H1 (cell line): ENCODE measurements around the gene PAGE2. TPM values are rescaled to one million over a fixed set of nuclear protein-coding genes. Genes with fewer than 3 reads are reported as not detected.

Experiments used
- CTCF ChIA-PET: fragments of 300-600 bp; sonication (Branson Sonifier 250); formaldehyde crosslinking; loops from one replicate; lab custom pipeline; 2021; ENCODE audit not compliant: partially characterized antibody; lab: Charles Lee
- POLR2A ChIA-PET: fragments of 300-600 bp; sonication (Branson Sonifier 250); formaldehyde crosslinking; loops from one replicate; lab custom pipeline; 2021; ENCODE audit warnings: inconsistent platforms; ENCODE audit not compliant: partially characterized antibody; lab: Charles Lee
- DNase-seq, 2 experiments: peaks; one replicate each; pipeline versions ENCODE4 v3.0.0 to v3.0.0-alpha.2; 2010 to 2022; ENCODE audit warnings: low spot score in 2 of 2, low read depth in 1 of 2, mixed read lengths in 1 of 2
- FAIRE-seq: peaks from 2 replicates; lab custom pipeline; 2011; peaks lifted over from hg19 to GRCh38; lab: Jason Lieb, UNC
- H2AFZ ChIP-seq: 2 replicates; pipeline ENCODE4 v1.8.1; 2012; ENCODE audit warnings: low read length, inconsistent platforms
- H2AK5ac ChIP-seq: 2 replicates; pipeline ENCODE4 v1.6.1; 2013; ENCODE audit warnings: low read depth, low read length
- H2BK120ac ChIP-seq: replicated peaks from 2 replicates; pipeline ENCODE3; 2013; ENCODE audit warnings: low read depth, low read length, inconsistent platforms
- H2BK12ac ChIP-seq: 2 replicates; pipeline ENCODE4 v1.6.1; 2013; ENCODE audit warnings: low read depth, low read length
- H2BK15ac ChIP-seq: 2 replicates; pipeline ENCODE4 v1.6.1; 2013; ENCODE audit warnings: low read length
- H2BK20ac ChIP-seq: 2 replicates; pipeline ENCODE4 v1.6.1; 2013; ENCODE audit warnings: low read length
- H2BK5ac ChIP-seq: 2 replicates; pipeline ENCODE4 v1.6.1; 2013; ENCODE audit warnings: low read depth, low read length
- H3K14ac ChIP-seq: 2 replicates; pipeline ENCODE4 v1.6.1; 2013; ENCODE audit warnings: inconsistent platforms; ENCODE audit not compliant: insufficient read length
- H3K18ac ChIP-seq: 2 replicates; pipeline ENCODE4 v1.6.1; 2013; ENCODE audit warnings: low read length; ENCODE audit errors: extremely low read depth
- H3K23ac ChIP-seq: 2 replicates; pipeline ENCODE4 v1.6.1; 2013; ENCODE audit warnings: inconsistent platforms; ENCODE audit not compliant: insufficient read length
- H3K23me2 ChIP-seq: 2 replicates; pipeline ENCODE4 v1.6.1; 2013; ENCODE audit warnings: low read depth, low read length
- H3K27ac ChIP-seq: 2 replicates; pipeline ENCODE4 v1.6.1; 2011; ENCODE audit warnings: low read depth, low read length, inconsistent platforms
- H3K27me3 ChIP-seq, 4 experiments: replicated peaks in 1 of 4; 1 replicate in 1 of 4; 2 replicates in 3 of 4; pipeline versions ENCODE4 v1.6.1 to v1.8.1; 2011 to 2013; ENCODE audit warnings: low read length in 3 of 4, mild to moderate bottlenecking in 3 of 4, inconsistent platforms in 2 of 4, mixed read lengths in 2 of 4, moderate library complexity in 1 of 4; ENCODE audit not compliant: control insufficient read depth in 3 of 4, insufficient read depth in 3 of 4; ENCODE audit errors: extremely low read depth in 1 of 4
- H3K36me3 ChIP-seq, 4 experiments: 2 replicates each; pipeline versions ENCODE4 v1.6.1 to v1.8.1; 2011 to 2013; ENCODE audit warnings: mild to moderate bottlenecking in 4 of 4, low read length in 3 of 4, moderate library complexity in 2 of 4, control low read depth in 1 of 4, inconsistent platforms in 1 of 4; ENCODE audit not compliant: insufficient read depth in 4 of 4, control insufficient read depth in 2 of 4
- H3K4ac ChIP-seq: replicated peaks from 2 replicates; pipeline ENCODE3; 2013; ENCODE audit warnings: low read length, low read depth, mixed read lengths, inconsistent platforms; ENCODE audit not compliant: insufficient read length
- H3K4me1 ChIP-seq, 4 experiments: replicated peaks in 1 of 4; 1 replicate in 1 of 4; 2 replicates in 3 of 4; pipeline versions ENCODE4 v1.6.1 to v1.8.1; 2011 to 2013; ENCODE audit warnings: low read length in 3 of 4, inconsistent platforms in 2 of 4, mixed read lengths in 1 of 4; ENCODE audit not compliant: insufficient read depth in 4 of 4, control insufficient read depth in 3 of 4
- H3K4me2 ChIP-seq, 2 experiments: 2 replicates each; pipeline versions ENCODE4 v1.6.1 to v1.8.1; 2011 to 2013; ENCODE audit warnings: low read depth in 2 of 2, low read length in 2 of 2, control low read depth in 1 of 2, inconsistent platforms in 1 of 2, mild to moderate bottlenecking in 1 of 2; ENCODE audit not compliant: insufficient read depth in 1 of 2
- H3K4me3 ChIP-seq, 4 experiments: fragments of 200-600, 300-600 bp in 1 of 4; sonication (generic), shearing (Covaris generic), sonication (Bioruptor Twin) in 1 of 4; 2 replicates each; pipeline versions ENCODE4 v1.5.1 to v1.8.1; 2011 to 2016; ENCODE audit warnings: low read length in 4 of 4, low read depth in 3 of 4, control low read depth in 2 of 4, inconsistent platforms in 2 of 4, mild to moderate bottlenecking in 2 of 4, mixed read lengths in 1 of 4, moderate library complexity in 1 of 4; ENCODE audit not compliant: insufficient read depth in 2 of 4; ENCODE audit errors: extremely low read depth in 1 of 4
- H3K56ac ChIP-seq: replicated peaks from 2 replicates; pipeline ENCODE3; 2013; ENCODE audit warnings: low read depth, mild to moderate bottlenecking, mixed read lengths, low read length, inconsistent platforms; ENCODE audit not compliant: insufficient read length
- H3K79me1 ChIP-seq: 2 replicates; pipeline ENCODE4 v1.6.1; 2013; ENCODE audit warnings: low read depth, low read length, control low read depth
- H3K79me2 ChIP-seq, 2 experiments: 2 replicates each; pipeline versions ENCODE4 v1.6.1 to v1.8.1; 2012 to 2013; ENCODE audit warnings: low read length in 2 of 2, mild to moderate bottlenecking in 2 of 2, inconsistent platforms in 1 of 2; ENCODE audit not compliant: insufficient read depth in 2 of 2, control insufficient read depth in 1 of 2
- H3K9ac ChIP-seq, 4 experiments: replicated peaks in 1 of 4; 1 replicate in 1 of 4; 2 replicates in 3 of 4; pipeline versions ENCODE4 v1.6.1 to v1.8.1; 2011 to 2013; ENCODE audit warnings: low read depth in 3 of 4, low read length in 3 of 4, control low read depth in 2 of 4, mild to moderate bottlenecking in 2 of 4, moderate library complexity in 2 of 4, inconsistent platforms in 1 of 4; ENCODE audit errors: extremely low read depth in 1 of 4
- H3K9me3 ChIP-seq, 2 experiments: 2 replicates each; pipeline versions ENCODE4 v1.6.1 to v1.8.1; 2012 to 2013; ENCODE audit warnings: mild to moderate bottlenecking in 2 of 2, moderate library complexity in 2 of 2, control low read depth in 1 of 2, inconsistent platforms in 1 of 2, low read depth in 1 of 2, low read length in 1 of 2, mixed read lengths in 1 of 2; ENCODE audit not compliant: insufficient read depth in 2 of 2
- H4K20me1 ChIP-seq, 2 experiments: replicated peaks in 1 of 2; 2 replicates each; pipeline versions ENCODE3 to v1.8.1; 2011 to 2013; ENCODE audit warnings: inconsistent platforms in 2 of 2, low read length in 2 of 2, mild to moderate bottlenecking in 1 of 2; ENCODE audit not compliant: insufficient read depth in 2 of 2, control insufficient read depth in 1 of 2
- H4K5ac ChIP-seq: 2 replicates; pipeline ENCODE4 v1.6.1; 2013; ENCODE audit warnings: low read length, low read depth, mixed read lengths, inconsistent platforms; ENCODE audit not compliant: insufficient read length
- H4K8ac ChIP-seq: 2 replicates; pipeline ENCODE4 v1.8.0; 2013; ENCODE audit warnings: mild to moderate bottlenecking, moderate library complexity, low read length, inconsistent platforms; ENCODE audit not compliant: insufficient read depth; ENCODE audit errors: extremely low read depth
- H4K91ac ChIP-seq: replicated peaks from 2 replicates; pipeline ENCODE3; 2013; ENCODE audit warnings: low read length, mixed read lengths, inconsistent platforms; ENCODE audit not compliant: insufficient read length
- BCL11A ChIP-seq, 2 experiments: IDR thresholded peaks; one replicate each; pipeline ENCODE4 v1.6.1; 2011; ENCODE audit warnings: low read depth in 2 of 2, low read length in 2 of 2, mild to moderate bottlenecking in 2 of 2
- GTF2F1 ChIP-seq: IDR thresholded peaks from 2 replicates; pipeline ENCODE4 v1.6.1; 2012; ENCODE audit warnings: low read depth, low read length, improper control_type of control experiment, borderline replicate concordance
- YY1 ChIP-seq: IDR thresholded peaks from 2 replicates; pipeline ENCODE4 v1.6.1; 2011; ENCODE audit warnings: low read depth, mild to moderate bottlenecking, low read length
- WGBS, 2 experiments: shearing (Covaris generic) in 1 of 2; methylation state at CpG; one replicate each; pipeline versions ENCODE4 v1.1.6 to v1.1.7; 2013 to 2015; ENCODE audit warnings: low lambda C conversion rate in 2 of 2, mixed read lengths in 2 of 2, inconsistent platforms in 1 of 2, low coverage in 1 of 2, missing lambda C conversion rate in 1 of 2; ENCODE audit not compliant: insufficient replicate concordance in 2 of 2, insufficient coverage in 1 of 2, insufficient read length in 1 of 2; ENCODE audit errors: extremely low coverage in 1 of 2, missing lambda C conversion rate in 1 of 2; 5-methylcytosine and 5-hydroxymethylcytosine counted together
- polyA plus RNA-seq, 7 experiments: library from polyadenylated mRNA; depleted of rRNA in 3 of 7; stranded (reverse) in 5 of 7; unstranded in 2 of 7; fragments of >200 nt in 5 of 7; fragments of 200-250 nt in 2 of 7; gene quantifications; 1 replicate in 5 of 7; 2 replicates in 1 of 7; 4 replicates in 1 of 7; pipeline versions ENCODE4 v1.2.1 to v1.2.3, GENCODE V29; 2011 to 2013; ENCODE audit warnings: missing spikeins in 2 of 7, mixed read lengths in 2 of 7
- total RNA-seq: library from RNA; stranded (reverse); fragmentation: NEBNext Ultra II Directional; extraction: Animal tissue kit (Norgen Biotek cat#: 25700); gene quantifications from 2 replicates; pipeline ENCODE4 v1.2.1, GENCODE V29; 2021

Gene PAGE2
- total and polyA plus RNA-seq, 2 of the 8 experiments (the other 6 are each of a cell fraction or from before 2014, with no cell fraction given): not detected

GRCh38 chrX:55119712-55120111 is 30.9 kb downstream of the PAGE2 start:
- no peaks in the 10 kb centered on the region for H3K27me3 ChIP-seq
- no peaks in the 10 kb centered on the region; a peak in 1 of 4 replicates for H3K9me3 ChIP-seq
- no peak for TF ChIP-seq GTF2F1
- no peak for TF ChIP-seq YY1
- no peak for TF ChIP-seq BCL11A (IDR thresholded peaks at IDR 0.05; ENCODE audit: low read depth in 2 of 2, low read length in 2 of 2)
- H3K4me2 ChIP-seq: no peak overlapping the region
- H3K4me1 ChIP-seq: no peaks in the 10 kb centered on the region
- H2AK5ac ChIP-seq: no peak overlapping the region
- H3K79me1 ChIP-seq: no peaks in the 10 kb centered on the region
- H3K14ac ChIP-seq: no peak overlapping the region
- H2BK120ac ChIP-seq: no peak overlapping the region
- WGBS, 2 experiments: 60% methylated on average over 1 of the region's 1 CpG; no CpG with 5 or more reads in 1 of the 2 experiments
- no peak overlapping the region for H4K91ac ChIP-seq
- H2BK20ac ChIP-seq: no peak overlapping the region
- H3K4ac ChIP-seq: no peak overlapping the region
- H2BK5ac ChIP-seq: no peak overlapping the region
- no peaks in the 10 kb centered on the region for H4K20me1 ChIP-seq
- no peak overlapping the region for H3K23ac ChIP-seq
- H3K56ac ChIP-seq: no peak overlapping the region
- ChIA-PET CTCF (no interaction called here), POLR2A (no interaction called here)
- H3K23me2 ChIP-seq: no peaks in the 10 kb centered on the region
- H3K18ac ChIP-seq: no peak overlapping the region
- H2BK15ac ChIP-seq: no peak overlapping the region
- no peak overlapping the region for H4K8ac ChIP-seq
- no peak overlapping the region for H4K5ac ChIP-seq
- H3K4me3 ChIP-seq: no peak overlapping the region
- H3K27ac ChIP-seq: no peak overlapping the region
- no peak overlapping the region for H2AFZ ChIP-seq
- no peak overlapping the region for H2BK12ac ChIP-seq
- no peaks in the 10 kb centered on the region for H3K79me2 ChIP-seq
- FAIRE-seq: no peak
- H3K36me3 ChIP-seq: no peaks in the 10 kb centered on the region
- H3K9ac ChIP-seq: no peak overlapping the region
- DNase-seq: no peak
